ENCODE results near the gene HTT-AS. TPM values are rescaled to one million over a fixed set of nuclear protein-coding genes. Genes with fewer than 3 reads are reported as not detected.
"Not testable (repeated sequence)": the region's sequence is repeated elsewhere in the genome, so short reads cannot be mapped to it uniquely, and the experiment has no call there.

Gene HTT-AS
- total and polyA plus RNA-seq, 2 of the 13 experiments (the other 11 are each of a cell fraction or from before 2014, with no cell fraction given): not detected

- POLR2A ChIA-PET: no interaction called here
Measured at GRCh38 chr4:3054169-3054759, 20.1 kb downstream of the HTT-AS start.

GRCh38 chr4:3051141-3051897, 23.0 kb downstream of the HTT-AS start:
- in situ Hi-C loops (cut with HindIII; ENCODE audit: extremely low pct_ligation_motif_present, low pct_unique_long_range_greater_than_20kb); FAIRE-seq; H3K36me3 ChIP-seq (replicated peaks in 1 of 2; ENCODE audit: control insufficient read depth in 1 of 2, insufficient read depth in 2 of 2, low read length in 2 of 2); DNase-seq (ENCODE audit: low spot score); H3K27ac ChIP-seq (ENCODE audit: extremely low read length, insufficient read depth, low read length); H3K27me3 ChIP-seq (ENCODE audit: control insufficient read depth in 1 of 2, insufficient read depth in 2 of 2, low read length in 2 of 2); POLR2A ChIA-PET; H3K79me2 ChIP-seq (ENCODE audit: insufficient read depth, low read length); intact Hi-C loops (cut with micrococcal nuclease; ENCODE audit: unreplicated experiment); H3K9ac ChIP-seq (ENCODE audit: insufficient read depth, low read depth, low read length); H3K4me3 ChIP-seq (replicated peaks in 1 of 3; ENCODE audit: insufficient read depth in 1 of 3, low read depth in 2 of 3, low read length in 3 of 3); BruUV-seq (replicated peaks); H2AFZ ChIP-seq (ENCODE audit: low read length); H4K20me1 ChIP-seq (ENCODE audit: insufficient read depth, low read length); CTCF ChIA-PET (ENCODE audit: low intra/inter-chr PET ratio, low total read pairs); ATAC-seq; H3K4me2 ChIP-seq (ENCODE audit: low read depth, low read length): not testable (repeated sequence)
- 39% methylated on average over 12 of the region's 12 CpGs for WGBS (ENCODE audit: low lambda C conversion rate)
- H3K4me1 ChIP-seq (ENCODE audit: insufficient read depth, low read length): peaks cover 10% of the 10 kb centered on the region
- H3K9me3 ChIP-seq (ENCODE audit: low read length): peaks cover 29% of the 10 kb centered on the region

More at GRCh38 chr4:3054169-3054759, 20.1 kb downstream of the HTT-AS start:
- no peaks in the 10 kb centered on the region for H3K79me2 ChIP-seq (ENCODE audit: insufficient read depth, low read length)
- intact Hi-C loops (cut with micrococcal nuclease; ENCODE audit: unreplicated experiment) (no loop called here), in situ Hi-C loops (cut with HindIII; ENCODE audit: extremely low pct_ligation_motif_present, low pct_unique_long_range_greater_than_20kb) (no loop called here)
- no peak overlapping the region for H3K27ac ChIP-seq (ENCODE audit: extremely low read length, insufficient read depth, low read length)
- 55% methylated on average over 2 of the region's 2 CpGs for WGBS (ENCODE audit: low lambda C conversion rate)
- no peak for FAIRE-seq
- no peak overlapping the region for H3K4me3 ChIP-seq (replicated peaks in 1 of 3; ENCODE audit: insufficient read depth in 1 of 3, low read depth in 2 of 3, low read length in 3 of 3)
- BruUV-seq (replicated peaks): no TSS peak
- H2AFZ ChIP-seq (ENCODE audit: low read length): no peak overlapping the region
- no peak for ATAC-seq
- no peaks in the 10 kb centered on the region for H4K20me1 ChIP-seq (ENCODE audit: insufficient read depth, low read length)
- H3K4me2 ChIP-seq (ENCODE audit: low read depth, low read length): no peak overlapping the region
- H3K36me3 ChIP-seq (replicated peaks in 1 of 2; ENCODE audit: control insufficient read depth in 1 of 2, insufficient read depth in 2 of 2, low read length in 2 of 2): no peaks in the 10 kb centered on the region
- no peaks in the 10 kb centered on the region for H3K27me3 ChIP-seq (ENCODE audit: control insufficient read depth in 1 of 2, insufficient read depth in 2 of 2, low read length in 2 of 2)
- H3K9ac ChIP-seq (ENCODE audit: insufficient read depth, low read depth, low read length): no peak overlapping the region
- no peak for TF ChIP-seq SAP130 (CRISPR knock-in tag; IDR thresholded peaks at IDR 0.05; ENCODE audit: low read depth)
- peak; percentile 71 for TF ChIP-seq ZFP36 (IDR thresholded peaks at IDR 0.05; ENCODE audit: borderline replicate concordance, low read depth, low read length, partially characterized antibody)
- no peak for DNase-seq (ENCODE audit: low spot score)
- peaks cover 31% of the 10 kb centered on the region for H3K9me3 ChIP-seq (ENCODE audit: low read length)
- no peaks in the 10 kb centered on the region for H3K4me1 ChIP-seq (ENCODE audit: insufficient read depth, low read length)
- CTCF ChIA-PET (ENCODE audit: low intra/inter-chr PET ratio, low total read pairs): no interaction called here
